ENCODE results near the gene KLHDC10. TPM values are rescaled to one million over a fixed set of nuclear protein-coding genes. Genes with fewer than 3 reads are reported as not detected.

KLHDC10 gene
- total and polyA plus RNA-seq, 2 of the 13 experiments (the other 11 are each of a cell fraction or from before 2014, with no cell fraction given): 11.9 to 21.6 TPM

DNA sequence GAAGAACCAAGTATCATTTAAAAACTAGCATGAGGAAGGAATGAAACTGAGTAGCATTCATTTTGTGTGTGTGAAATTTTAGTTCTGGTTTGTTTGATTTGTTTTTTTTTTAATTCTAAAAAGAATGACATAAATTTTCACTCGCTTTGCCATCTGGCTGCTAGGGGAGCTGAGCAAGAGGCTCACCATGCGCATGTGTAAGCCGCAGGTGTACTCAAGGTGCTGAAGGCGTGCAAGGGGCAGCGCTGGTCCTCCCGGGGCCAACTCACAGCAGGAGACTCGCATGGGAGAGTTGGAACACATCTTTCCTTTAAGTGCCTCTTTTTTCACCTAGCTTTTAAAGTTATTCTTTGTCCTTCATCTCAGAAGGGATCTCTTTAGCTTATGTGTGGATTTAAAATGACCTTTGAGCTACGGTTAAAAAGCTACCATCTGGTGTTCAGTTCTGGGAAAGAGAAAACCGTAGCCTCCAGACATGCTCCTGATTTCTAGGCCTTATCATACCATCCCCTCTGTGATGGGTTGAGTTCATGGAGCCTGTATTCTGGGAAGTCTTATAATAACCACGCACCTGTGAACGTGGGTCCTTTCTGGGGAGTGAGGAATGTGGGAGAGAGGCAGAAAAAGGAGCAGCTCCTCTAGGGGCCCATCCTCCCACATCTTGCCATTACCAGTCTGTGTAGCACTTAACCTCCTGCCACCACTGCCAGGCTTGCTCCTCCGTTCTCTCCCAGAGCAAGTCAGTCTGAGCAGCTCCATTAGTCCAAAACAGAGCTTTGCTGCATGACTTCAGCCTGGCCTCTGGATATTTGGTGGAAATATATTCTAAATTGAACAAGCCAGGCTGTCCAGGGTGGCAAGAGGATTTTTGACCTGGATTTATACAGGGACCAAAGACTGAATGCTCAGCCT, 61.9 kb downstream of the KLHDC10 start:
- no peak overlapping the region for H3K9ac ChIP-seq (ENCODE audit: insufficient read depth, low read depth, low read length)
- no peaks in the 10 kb centered on the region for H3K9me3 ChIP-seq (ENCODE audit: low read length)
- DNase-seq (ENCODE audit: low spot score) (no peak), ATAC-seq (no peak), FAIRE-seq (no peak)
- H2AFZ ChIP-seq (ENCODE audit: low read length): no peak overlapping the region
- H3K36me3 ChIP-seq (replicated peaks in 1 of 2; ENCODE audit: control insufficient read depth in 1 of 2, insufficient read depth in 2 of 2, low read length in 2 of 2): peaks cover 6 to 46% of the 10 kb centered on the region in 2 experiments; a peak in 4 of 5 replicates
- H3K79me2 ChIP-seq (ENCODE audit: insufficient read depth, low read length): no peaks in the 10 kb centered on the region
- WGBS (ENCODE audit: low lambda C conversion rate): 96% methylated on average over 12 of the region's 12 CpGs
- in situ Hi-C loops (cut with HindIII; ENCODE audit: extremely low pct_ligation_motif_present, low pct_unique_long_range_greater_than_20kb): no loop called here
- H3K4me3 ChIP-seq (replicated peaks in 1 of 3; ENCODE audit: insufficient read depth in 1 of 3, low read depth in 2 of 3, low read length in 3 of 3): no peak overlapping the region
- no peaks in the 10 kb centered on the region for H4K20me1 ChIP-seq (ENCODE audit: insufficient read depth, low read length)
- BruUV-seq (replicated peaks): no TSS peak
- ChIA-PET POLR2A (no interaction called here), CTCF (ENCODE audit: low intra/inter-chr PET ratio, low total read pairs) (no interaction called here)
- TF ChIP-seq ZNF883 (CRISPR knock-in tag; IDR thresholded peaks at IDR 0.05; ENCODE audit: not compliant biosample characterization): no peak
- TF ChIP-seq NKX3-1 (CRISPR knock-in tag; IDR thresholded peaks at IDR 0.05): no peak
- TF ChIP-seq, protein P1, sequence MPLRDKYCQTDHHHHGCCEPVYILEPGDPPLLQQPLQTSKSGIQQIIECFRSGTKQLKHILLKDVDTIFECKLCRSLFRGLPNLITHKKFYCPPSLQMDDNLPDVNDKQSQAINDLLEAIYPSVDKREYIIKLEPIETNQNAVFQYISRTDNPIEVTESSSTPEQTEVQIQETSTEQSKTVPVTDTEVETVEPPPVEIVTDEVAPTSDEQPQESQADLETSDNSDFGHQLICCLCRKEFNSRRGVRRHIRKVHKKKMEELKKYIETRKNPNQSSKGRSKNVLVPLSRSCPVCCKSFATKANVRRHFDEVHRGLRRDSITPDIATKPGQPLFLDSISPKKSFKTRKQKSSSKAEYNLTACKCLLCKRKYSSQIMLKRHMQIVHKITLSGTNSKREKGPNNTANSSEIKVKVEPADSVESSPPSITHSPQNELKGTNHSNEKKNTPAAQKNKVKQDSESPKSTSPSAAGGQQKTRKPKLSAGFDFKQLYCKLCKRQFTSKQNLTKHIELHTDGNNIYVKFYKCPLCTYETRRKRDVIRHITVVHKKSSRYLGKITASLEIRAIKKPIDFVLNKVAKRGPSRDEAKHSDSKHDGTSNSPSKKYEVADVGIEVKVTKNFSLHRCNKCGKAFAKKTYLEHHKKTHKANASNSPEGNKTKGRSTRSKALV (CRISPR knock-in tag; IDR thresholded peaks at IDR 0.05): no peak
- TF ChIP-seq ZNF20 (CRISPR knock-in tag; IDR thresholded peaks at IDR 0.05): no peak
- no peak for TF ChIP-seq HOXA5 (CRISPR knock-in tag; IDR thresholded peaks at IDR 0.05)
- TF ChIP-seq, protein P2, sequence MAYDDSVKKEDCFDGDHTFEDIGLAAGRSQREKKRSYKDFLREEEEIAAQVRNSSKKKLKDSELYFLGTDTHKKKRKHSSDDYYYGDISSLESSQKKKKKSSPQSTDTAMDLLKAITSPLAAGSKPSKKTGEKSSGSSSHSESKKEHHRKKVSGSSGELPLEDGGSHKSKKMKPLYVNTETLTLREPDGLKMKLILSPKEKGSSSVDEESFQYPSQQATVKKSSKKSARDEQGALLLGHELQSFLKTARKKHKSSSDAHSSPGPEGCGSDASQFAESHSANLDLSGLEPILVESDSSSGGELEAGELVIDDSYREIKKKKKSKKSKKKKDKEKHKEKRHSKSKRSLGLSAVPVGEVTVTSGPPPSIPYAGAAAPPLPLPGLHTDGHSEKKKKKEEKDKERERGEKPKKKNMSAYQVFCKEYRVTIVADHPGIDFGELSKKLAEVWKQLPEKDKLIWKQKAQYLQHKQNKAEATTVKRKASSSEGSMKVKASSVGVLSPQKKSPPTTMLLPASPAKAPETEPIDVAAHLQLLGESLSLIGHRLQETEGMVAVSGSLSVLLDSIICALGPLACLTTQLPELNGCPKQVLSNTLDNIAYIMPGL (CRISPR knock-in tag; IDR thresholded peaks at IDR 0.05; ENCODE audit: borderline replicate concordance in 1 of 2, low read depth in 1 of 2): no peak
- TF ChIP-seq RAD21 (CRISPR knock-in tag; IDR thresholded peaks at IDR 0.05): no peak
- TF ChIP-seq ADNP (CRISPR knock-in tag; IDR thresholded peaks at IDR 0.05): no peak
- TF ChIP-seq ZBTB7A (CRISPR knock-in tag; IDR thresholded peaks at IDR 0.05): no peak
- TF ChIP-seq NR2C2 (CRISPR knock-in tag; IDR thresholded peaks at IDR 0.05; ENCODE audit: borderline replicate concordance): no peak
- TF ChIP-seq ZNF766 (CRISPR knock-in tag; IDR thresholded peaks at IDR 0.05; ENCODE audit: borderline replicate concordance): no peak
- TF ChIP-seq SNAPC2 (CRISPR knock-in tag; IDR thresholded peaks at IDR 0.05): no peak
- TF ChIP-seq ATM (IDR thresholded peaks at IDR 0.05; ENCODE audit: borderline replicate concordance): no peak
- H3K4me1 ChIP-seq (ENCODE audit: insufficient read depth, low read length): no peaks in the 10 kb centered on the region
- H3K27me3 ChIP-seq (ENCODE audit: control insufficient read depth in 1 of 2, insufficient read depth in 2 of 2, low read length in 2 of 2): no peaks in the 10 kb centered on the region
- intact Hi-C loops (cut with micrococcal nuclease; ENCODE audit: unreplicated experiment): no loop called here
- no peak overlapping the region for H3K27ac ChIP-seq (ENCODE audit: extremely low read length, insufficient read depth, low read length)
- H3K4me2 ChIP-seq (ENCODE audit: low read depth, low read length): no peak overlapping the region
